ENCODE measurements around the gene KHDC4.

KHDC4 gene

DNA sequence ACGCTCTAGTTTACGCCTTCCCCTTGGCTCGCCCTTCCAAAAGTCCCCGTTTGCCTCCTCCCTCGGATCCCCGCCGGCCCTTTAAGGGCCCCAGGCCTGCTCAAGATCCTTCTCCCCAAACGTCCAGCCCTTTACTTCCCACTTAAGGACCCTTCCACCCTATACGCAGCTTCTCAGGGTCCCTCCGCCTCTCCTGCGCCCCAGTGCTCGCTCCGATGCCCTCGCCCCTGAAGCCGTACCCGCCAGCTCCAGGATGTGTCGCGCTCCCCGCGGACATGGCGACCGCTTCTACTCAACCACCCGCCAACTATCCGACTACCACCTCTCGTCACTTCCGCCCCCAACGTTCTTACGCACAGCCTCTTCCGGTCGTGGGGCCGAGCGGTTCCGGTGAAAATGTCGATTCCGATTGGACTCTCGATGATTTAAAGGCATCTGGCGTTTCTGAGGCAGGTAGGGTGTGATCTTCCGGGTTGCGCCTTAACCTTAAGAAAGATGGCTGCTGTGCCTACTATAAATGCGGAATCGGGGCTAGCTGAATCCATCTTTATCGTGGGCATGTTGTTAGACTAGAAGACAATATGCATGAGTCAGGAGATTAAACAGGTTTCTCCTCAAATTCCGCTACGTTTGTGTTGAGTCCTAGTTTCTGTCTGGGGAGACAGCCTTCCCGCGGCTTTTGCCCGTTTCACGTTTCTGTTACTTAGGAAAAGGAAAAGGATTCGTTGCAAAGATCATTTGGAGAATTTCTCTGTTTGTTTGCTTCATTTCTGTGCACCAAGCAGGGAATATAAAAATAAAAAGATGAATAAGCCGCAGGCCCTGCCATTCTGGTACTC lies at the start of gene KHDC4:
TSS of gene KHDC4 (minus strand) at position 317 of the 839 bp plus-strand sequence. CDS start at position 277, 40 bp downstream.
- DNase-seq = peak; percentile 100

- peak; percentile 59 for DNase-seq
Observed at GRCh38 chr1:155983191-155984024, 49.2 kb upstream of the KHDC4 start.

- no peak for DNase-seq
Observed at GRCh38 chr1:155982106-155982505, 47.9 kb upstream of the KHDC4 start.

- no peak for DNase-seq
Observed at GRCh38 chr1:155981266-155982088, 47.3 kb upstream of the KHDC4 start.

DNA sequence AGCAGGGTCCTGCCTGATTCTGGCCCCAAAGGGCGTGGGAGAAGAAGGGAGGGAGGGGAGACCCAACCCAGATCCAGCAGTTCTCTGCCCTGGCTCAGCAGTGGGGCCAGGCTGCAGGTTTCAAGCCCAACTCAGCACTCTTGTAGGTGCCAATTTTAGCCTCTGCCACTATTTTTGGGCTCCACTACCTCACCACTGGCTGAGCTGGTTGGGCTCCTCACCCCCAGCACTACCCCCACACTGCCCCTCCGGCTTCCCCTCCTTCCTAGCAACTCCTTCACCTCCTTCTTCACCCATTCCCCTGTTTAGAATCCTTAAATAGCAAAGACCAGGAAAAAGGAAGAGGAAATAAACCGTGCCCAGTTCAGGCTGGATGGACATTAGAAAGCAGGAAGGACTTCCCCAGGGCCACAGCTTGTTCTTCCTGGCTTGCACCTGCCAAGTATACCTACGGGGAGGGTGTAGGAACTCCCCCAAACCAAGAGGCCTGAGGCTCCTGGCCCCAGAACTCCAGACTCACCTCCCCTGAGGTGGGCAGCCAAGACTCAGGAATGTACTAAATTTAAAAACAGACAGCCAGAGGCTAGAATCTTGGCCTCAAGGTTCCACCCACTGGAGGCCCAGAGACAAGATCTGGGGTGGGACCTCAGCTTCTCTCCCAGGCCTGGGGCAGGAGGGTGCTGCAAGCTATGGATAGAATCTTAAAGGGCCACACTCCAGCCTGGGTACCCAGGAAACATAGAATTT lies 45.6 kb upstream of the KHDC4 start:
- DNase-seq = no peak

DNA sequence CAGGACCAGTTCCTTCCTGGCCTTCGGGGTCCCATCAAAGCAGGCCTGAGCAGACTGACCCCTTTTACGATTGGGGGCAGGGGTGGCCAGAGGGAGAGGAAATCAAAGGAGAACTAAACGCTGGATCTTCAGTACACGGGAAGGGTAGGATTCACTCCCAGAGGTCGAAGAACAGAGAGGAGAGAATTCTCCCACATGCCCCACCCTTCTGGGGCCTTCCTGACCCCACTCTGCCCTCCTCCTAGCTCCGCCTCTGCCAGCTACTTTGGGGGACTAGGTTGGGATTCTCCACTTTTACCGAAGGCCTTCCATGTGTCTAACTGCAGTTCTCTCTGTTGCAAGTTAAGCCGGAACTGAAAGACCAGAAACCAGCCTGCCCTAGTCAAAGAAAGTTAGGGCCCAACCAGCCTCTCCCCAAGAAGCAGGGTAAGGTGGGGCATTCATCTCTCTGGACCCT lies 44.8 kb upstream of the KHDC4 start:
- DNase-seq = no peak

- DNase-seq = peak; percentile 94
Observed at GRCh38 chr1:155978325-155978972, 44.2 kb upstream of the KHDC4 start, which contains the start of gene ARHGEF2. TSS of gene ARHGEF2 (minus strand) at chr1:155978547. CDS start at chr1:155978427, 120 bp downstream.

DNA sequence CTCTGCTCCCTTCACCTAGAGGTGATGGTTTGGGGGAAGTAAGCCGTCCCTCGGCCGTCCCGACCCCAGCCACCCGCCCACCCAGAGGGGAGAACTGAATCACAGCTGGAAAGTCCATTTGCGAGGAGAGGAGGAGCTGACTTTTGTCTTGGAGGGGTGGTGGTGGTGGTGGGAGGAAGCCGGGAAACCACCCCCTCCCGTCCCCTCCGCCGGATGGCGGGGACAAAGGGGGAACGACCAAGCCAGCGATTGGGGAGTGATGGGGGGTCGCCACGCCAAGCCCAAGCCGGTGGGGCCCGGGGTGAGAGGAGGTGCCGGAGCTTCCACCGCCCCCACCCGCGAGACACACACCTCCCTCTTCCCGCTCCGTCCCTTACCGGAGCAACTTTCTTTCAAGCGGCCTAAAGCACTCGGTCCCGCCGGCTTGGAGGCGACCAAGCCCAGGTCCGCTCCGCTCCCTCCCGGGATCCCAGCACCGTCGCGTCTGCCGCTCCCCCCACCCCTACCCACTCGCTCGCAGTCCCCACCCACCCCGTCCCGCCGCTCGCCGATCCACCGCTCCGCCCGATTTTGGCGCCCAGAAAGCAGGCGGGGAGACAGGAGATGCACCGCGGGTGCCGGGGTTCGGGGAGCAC lies 43.6 kb upstream of the KHDC4 start:
- DNase-seq = no peak

- no peak for DNase-seq
Observed at GRCh38 chr1:155976913-155977689, 42.9 kb upstream of the KHDC4 start.

DNA sequence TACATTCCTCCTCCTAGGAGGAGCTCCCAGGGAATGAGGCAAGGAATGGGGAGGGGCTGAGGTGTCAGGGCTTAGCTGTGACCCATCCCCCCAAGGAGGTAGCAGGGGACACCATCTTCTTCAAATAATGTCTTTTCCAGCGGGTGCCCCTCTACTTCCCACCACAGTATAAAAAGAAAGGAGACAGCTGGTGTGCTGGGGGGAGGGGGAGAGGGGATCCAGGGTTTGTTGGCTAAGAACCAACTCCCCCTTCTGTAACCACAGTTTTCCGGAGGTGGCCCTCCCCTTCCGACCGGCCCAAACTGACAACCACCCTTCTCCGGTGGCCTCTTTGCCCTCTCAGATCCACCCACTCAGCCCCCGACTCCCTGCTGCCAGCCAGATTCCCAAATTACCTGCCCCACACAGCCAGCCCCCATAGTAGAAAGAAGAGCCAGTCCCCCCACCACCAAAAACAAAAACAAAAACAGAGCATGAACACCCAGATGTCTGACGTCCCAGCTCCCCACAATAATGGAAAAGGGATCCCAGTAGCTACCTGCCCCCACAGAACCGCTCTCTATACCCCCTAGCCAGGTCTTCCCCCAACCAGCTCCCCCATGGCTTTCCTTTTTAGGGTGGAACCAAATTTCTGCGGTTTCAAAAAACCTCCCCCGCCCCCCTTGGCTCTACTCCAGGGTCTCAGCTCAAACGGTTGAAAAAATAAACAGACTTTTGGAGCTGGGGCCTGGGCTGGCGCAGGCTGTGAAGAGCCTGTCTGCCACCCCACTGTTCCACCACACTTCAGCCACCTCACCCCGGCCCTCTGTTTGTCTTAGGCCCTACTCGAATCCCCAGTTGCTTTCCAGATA lies 42.1 kb upstream of the KHDC4 start:
- peak; percentile 97 for DNase-seq

DNA sequence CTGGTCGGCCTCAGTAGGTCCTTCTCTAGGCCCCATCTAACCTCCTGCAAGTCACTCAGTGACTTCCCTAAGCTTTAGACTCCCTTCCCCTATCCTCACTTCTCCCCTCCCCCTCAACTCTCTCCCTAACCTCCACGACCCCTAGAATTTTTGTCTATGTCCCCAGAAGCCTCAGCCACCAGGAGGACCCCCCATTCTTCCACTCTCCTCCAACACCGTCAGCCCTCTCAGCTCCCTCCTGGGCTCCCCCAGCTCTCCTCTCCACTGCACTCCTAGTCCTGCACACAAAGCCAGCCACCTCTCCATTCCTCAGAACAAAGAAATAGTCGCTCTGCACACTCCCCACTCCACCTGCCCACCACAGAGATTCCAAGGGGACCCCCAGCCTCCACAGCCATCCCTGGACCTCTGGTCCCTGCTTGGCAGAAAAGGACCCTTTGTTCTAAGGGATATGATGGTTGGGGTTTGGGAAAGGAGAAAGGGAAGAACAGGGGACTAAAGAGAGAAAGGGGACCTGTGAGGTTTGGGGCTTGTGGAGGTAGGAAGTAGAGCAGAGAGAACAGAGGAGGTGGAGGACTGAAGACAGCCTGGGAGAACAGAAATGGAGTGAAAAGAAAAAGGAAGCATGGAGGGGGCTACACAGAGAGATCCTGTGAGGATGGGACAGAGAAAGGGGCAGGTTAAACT lies 41.3 kb upstream of the KHDC4 start:
- peak; percentile 58 for DNase-seq

DNA sequence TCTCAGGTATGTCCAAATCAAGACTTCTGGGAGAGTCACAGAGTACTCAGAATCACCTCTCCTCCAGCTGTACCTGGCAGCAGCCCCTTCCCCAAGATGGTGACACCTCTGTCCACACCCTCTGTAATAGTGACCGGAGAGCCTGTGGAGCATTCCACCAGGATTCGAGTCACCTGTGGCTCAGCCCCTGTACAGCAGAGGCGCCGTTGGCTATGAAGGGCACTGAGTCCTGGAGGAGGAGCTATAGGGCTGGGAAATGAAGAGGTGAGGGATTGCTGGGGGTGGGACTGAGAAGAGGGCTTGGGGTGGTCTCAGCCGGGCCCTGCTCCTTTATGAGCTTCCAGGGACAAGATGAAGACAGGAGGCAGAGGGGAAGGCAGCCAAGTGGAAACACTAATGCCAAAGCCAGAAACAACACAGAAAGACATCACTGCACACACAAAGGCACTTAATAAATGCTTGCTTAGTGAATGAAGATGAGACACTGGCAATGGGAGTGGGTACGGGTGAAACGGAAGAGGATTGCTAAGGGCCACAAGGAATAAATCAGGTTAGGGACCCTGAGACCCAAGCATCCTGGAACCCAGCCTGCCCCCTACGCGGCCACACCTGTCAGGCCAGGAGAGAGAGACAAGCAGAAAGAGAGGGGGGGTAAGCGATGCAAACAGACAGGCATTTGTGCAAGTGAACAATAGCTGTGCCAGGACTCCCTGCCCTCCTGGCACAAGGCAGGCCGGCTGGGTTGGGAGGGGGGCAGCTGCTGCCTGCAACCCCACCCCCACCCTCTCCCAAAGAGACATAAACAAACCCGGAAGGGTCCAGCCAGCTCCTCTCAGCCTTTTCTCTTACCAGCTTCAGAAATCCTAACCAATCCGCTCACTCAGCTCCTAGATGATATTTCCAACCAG lies 40.2 kb upstream of the KHDC4 start:
- peak; percentile 70 for DNase-seq

- DNase-seq = no peak
Observed at GRCh38 chr1:155973723-155974122, 39.5 kb upstream of the KHDC4 start.

- DNase-seq = no peak
Observed at GRCh38 chr1:155971910-155972809, 37.9 kb upstream of the KHDC4 start.

- no peak for DNase-seq
Observed at GRCh38 chr1:155970531-155971167, 36.4 kb upstream of the KHDC4 start.

GRCh38 chr1:155969377-155969791 lies 35.2 kb upstream of the KHDC4 start:
- no peak for DNase-seq
